ENCODE measurements around the gene PRODH2. TPM values are rescaled to one million over a fixed set of nuclear protein-coding genes. Genes with fewer than 3 reads are reported as not detected.

The PRODH2 gene
- total and polyA plus RNA-seq, 2 of the 13 experiments (the other 11 are each of a cell fraction or from before 2014, with no cell fraction given), result 86.7 to 118 TPM

DNA sequence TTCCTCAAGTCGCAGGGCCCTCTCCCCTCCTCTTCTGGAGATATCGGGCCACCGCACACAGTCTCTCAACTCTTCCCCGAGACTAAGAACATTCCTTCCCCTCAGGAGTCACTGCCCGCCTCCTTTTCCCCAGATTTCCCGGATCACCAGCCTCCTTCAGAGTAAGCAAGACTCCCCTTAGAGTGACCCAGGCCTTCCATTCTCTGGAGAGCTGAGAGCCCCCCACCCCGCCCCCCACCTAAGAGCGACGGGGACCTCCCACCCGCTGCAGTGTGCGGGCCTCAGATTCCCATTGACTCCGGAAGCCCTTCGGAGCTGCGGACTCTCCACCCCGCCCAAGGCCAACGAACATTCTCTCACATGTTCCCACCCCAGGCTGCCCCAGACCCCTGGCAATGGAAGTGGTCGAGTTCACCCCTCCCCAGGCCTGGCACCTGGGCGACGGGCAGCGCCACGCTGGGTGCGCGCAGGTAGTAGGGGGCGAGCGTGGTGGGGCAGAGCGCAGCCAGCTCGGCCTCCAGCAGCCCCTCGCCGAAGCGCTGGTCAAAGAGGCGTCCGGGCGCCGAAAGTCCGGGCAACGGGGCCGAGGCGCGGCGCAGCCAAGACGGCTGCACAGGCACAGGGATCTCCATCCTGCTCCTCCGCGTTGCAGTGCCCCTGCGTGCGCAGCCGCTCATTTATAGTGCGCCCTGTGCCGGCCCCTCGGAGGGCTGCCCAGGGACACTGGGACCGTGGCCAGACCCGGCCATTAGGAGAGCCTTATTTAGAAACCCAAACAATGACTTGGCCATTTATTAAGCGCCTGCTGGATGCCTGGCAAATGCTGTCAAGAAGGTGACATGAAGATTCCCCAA, 56.0 kb downstream of the PRODH2 start, which contains the start of gene HSPB6:
Gene HSPB6 (minus strand): TSS at position 653 of the 854 bp plus-strand sequence. CDS start 21 bp downstream, at position 632.
- ATAC-seq, result no peak
- WGBS (ENCODE audit: low lambda C conversion rate), result 98% methylated on average over 32 of the region's 52 CpGs
- peak within 1 kb of the TSS; percentile 65 to 83 (median 79) for H3K4me3 ChIP-seq (replicated peaks in 1 of 3; ENCODE audit: insufficient read depth in 1 of 3, low read depth in 2 of 3, low read length in 3 of 3)
- no peak for TF ChIP-seq NAIF1 (CRISPR knock-in tag; IDR thresholded peaks at IDR 0.05; ENCODE audit: borderline replicate concordance)
- TF ChIP-seq RBFOX2 (IDR thresholded peaks at IDR 0.05; ENCODE audit: low read depth, low read length), result peak; percentile 47
- no peak for TF ChIP-seq SATB2 (CRISPR knock-in tag; IDR thresholded peaks at IDR 0.05)
- no peak for TF ChIP-seq SNAPC2 (CRISPR knock-in tag; IDR thresholded peaks at IDR 0.05)
- no peak for TF ChIP-seq NFYC (CRISPR knock-in tag; IDR thresholded peaks at IDR 0.05)
- TF ChIP-seq ZNF570 (CRISPR knock-in tag; IDR thresholded peaks at IDR 0.05; ENCODE audit: borderline replicate concordance), result no peak
- 0 out of 2 replicates have a peak, but pooled peaks have one; percentile 54 for TF ChIP-seq ZKSCAN8 (CRISPR knock-in tag; IDR thresholded peaks at IDR 0.05; ENCODE audit: borderline replicate concordance)
- 0 out of 2 replicates have a peak, but pooled peaks have one; percentile 21 for TF ChIP-seq POLR2G (IDR thresholded peaks at IDR 0.05; ENCODE audit: low read depth, low read length)
- TF ChIP-seq, protein P1, sequence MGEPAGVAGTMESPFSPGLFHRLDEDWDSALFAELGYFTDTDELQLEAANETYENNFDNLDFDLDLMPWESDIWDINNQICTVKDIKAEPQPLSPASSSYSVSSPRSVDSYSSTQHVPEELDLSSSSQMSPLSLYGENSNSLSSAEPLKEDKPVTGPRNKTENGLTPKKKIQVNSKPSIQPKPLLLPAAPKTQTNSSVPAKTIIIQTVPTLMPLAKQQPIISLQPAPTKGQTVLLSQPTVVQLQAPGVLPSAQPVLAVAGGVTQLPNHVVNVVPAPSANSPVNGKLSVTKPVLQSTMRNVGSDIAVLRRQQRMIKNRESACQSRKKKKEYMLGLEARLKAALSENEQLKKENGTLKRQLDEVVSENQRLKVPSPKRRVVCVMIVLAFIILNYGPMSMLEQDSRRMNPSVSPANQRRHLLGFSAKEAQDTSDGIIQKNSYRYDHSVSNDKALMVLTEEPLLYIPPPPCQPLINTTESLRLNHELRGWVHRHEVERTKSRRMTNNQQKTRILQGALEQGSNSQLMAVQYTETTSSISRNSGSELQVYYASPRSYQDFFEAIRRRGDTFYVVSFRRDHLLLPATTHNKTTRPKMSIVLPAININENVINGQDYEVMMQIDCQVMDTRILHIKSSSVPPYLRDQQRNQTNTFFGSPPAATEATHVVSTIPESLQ (CRISPR knock-in tag; conservative IDR thresholded peaks at IDR 0.05), result no peak
- TF ChIP-seq, protein P2, sequence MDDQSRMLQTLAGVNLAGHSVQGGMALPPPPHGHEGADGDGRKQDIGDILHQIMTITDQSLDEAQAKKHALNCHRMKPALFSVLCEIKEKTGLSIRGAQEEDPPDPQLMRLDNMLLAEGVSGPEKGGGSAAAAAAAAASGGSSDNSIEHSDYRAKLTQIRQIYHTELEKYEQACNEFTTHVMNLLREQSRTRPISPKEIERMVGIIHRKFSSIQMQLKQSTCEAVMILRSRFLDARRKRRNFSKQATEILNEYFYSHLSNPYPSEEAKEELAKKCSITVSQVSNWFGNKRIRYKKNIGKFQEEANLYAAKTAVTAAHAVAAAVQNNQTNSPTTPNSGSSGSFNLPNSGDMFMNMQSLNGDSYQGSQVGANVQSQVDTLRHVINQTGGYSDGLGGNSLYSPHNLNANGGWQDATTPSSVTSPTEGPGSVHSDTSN (CRISPR knock-in tag; IDR thresholded peaks at IDR 0.05; ENCODE audit: borderline replicate concordance), result no peak
- TF ChIP-seq RELA (CRISPR knock-in tag; IDR thresholded peaks at IDR 0.05), result no peak
- no peak for TF ChIP-seq FIP1L1 (IDR thresholded peaks at IDR 0.05; ENCODE audit: borderline replicate concordance, insufficient read depth, low read depth, low read length)
- peak; percentile 19 for TF ChIP-seq HNRNPK (IDR thresholded peaks at IDR 0.05; ENCODE audit: low read depth, low read length, poor library complexity, severe bottlenecking)
- no peak for TF ChIP-seq ATM (IDR thresholded peaks at IDR 0.05; ENCODE audit: borderline replicate concordance)
- TF ChIP-seq AGO1 (IDR thresholded peaks at IDR 0.05; ENCODE audit: low read depth, low read length, poor library complexity, severe bottlenecking), result peak; percentile 34
- TF ChIP-seq, protein P3, sequence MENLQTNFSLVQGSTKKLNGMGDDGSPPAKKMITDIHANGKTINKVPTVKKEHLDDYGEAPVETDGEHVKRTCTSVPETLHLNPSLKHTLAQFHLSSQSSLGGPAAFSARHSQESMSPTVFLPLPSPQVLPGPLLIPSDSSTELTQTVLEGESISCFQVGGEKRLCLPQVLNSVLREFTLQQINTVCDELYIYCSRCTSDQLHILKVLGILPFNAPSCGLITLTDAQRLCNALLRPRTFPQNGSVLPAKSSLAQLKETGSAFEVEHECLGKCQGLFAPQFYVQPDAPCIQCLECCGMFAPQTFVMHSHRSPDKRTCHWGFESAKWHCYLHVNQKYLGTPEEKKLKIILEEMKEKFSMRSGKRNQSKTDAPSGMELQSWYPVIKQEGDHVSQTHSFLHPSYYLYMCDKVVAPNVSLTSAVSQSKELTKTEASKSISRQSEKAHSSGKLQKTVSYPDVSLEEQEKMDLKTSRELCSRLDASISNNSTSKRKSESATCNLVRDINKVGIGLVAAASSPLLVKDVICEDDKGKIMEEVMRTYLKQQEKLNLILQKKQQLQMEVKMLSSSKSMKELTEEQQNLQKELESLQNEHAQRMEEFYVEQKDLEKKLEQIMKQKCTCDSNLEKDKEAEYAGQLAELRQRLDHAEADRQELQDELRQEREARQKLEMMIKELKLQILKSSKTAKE (CRISPR knock-in tag; IDR thresholded peaks at IDR 0.05; ENCODE audit: borderline replicate concordance), result no peak
- no peak for TF ChIP-seq HOXA5 (CRISPR knock-in tag; IDR thresholded peaks at IDR 0.05)
- no peak for TF ChIP-seq ZC3H13 (CRISPR knock-in tag; IDR thresholded peaks at IDR 0.05)

More for the DNA sequence above, 56.0 kb downstream of the PRODH2 start, which contains the start of gene HSPB6:
- FAIRE-seq (no peak), DNase-seq (ENCODE audit: low spot score) (no peak)
- in situ Hi-C loops (cut with HindIII; ENCODE audit: extremely low pct_ligation_motif_present, low pct_unique_long_range_greater_than_20kb), result no loop called here
- Histone ChIP-seq H3K9me3 (ENCODE audit: low read length) (no peaks in the 10 kb centered on the region), H3K27me3 (ENCODE audit: control insufficient read depth in 1 of 2, insufficient read depth in 2 of 2, low read length in 2 of 2) (no peaks in the 10 kb centered on the region), H3K36me3 (replicated peaks in 1 of 2; ENCODE audit: control insufficient read depth in 1 of 2, insufficient read depth in 2 of 2, low read length in 2 of 2) (peaks cover 3 to 28% of the 10 kb centered on the region in 2 experiments; a peak in 4 of 5 replicates), H3K27ac (ENCODE audit: extremely low read length, insufficient read depth, low read length) (peak within 1 kb of the TSS; percentile 79), H3K4me1 (ENCODE audit: insufficient read depth, low read length) (peaks cover 20% of the 10 kb centered on the region), H3K9ac (ENCODE audit: insufficient read depth, low read depth, low read length) (peak within 1 kb of the TSS; percentile 74), H2AFZ (ENCODE audit: low read length) (no peak within 1 kb of the TSS), H3K4me2 (ENCODE audit: low read depth, low read length) (peak within 1 kb of the TSS; percentile 86), H4K20me1 (ENCODE audit: insufficient read depth, low read length) (no peaks in the 10 kb centered on the region), H3K79me2 (ENCODE audit: insufficient read depth, low read length) (peaks cover 6% of the 10 kb centered on the region)
- ChIA-PET POLR2A (interaction anchor here (0.7 to 1.5 kb wide), 5 partner anchors 8 to 16 kb away, joined by 3 to 17 read pairs (median 5); partner anchors contain the start of genes LIN37, PSENEN and U2AF1L4), CTCF (ENCODE audit: low intra/inter-chr PET ratio, low total read pairs) (no interaction called here)
- intact Hi-C loops (cut with micrococcal nuclease; ENCODE audit: unreplicated experiment), result no loop called here
- no TSS peak for BruUV-seq (replicated peaks)
